Activated naive CD8-positive, alpha-beta T cell treated with anti-CD3 and anti-CD28 coated beads for 36 hours (primary cell): ENCODE measurements around the gene C13orf46. TPM values are rescaled to one million over a fixed set of nuclear protein-coding genes. Genes with fewer than 3 reads are reported as not detected.
"Not testable (repeated sequence)": the region's sequence is repeated elsewhere in the genome, so short reads cannot be mapped to it uniquely, and the experiment has no call there.

Experiments
- DNase-seq: peaks from one replicate; pipeline ENCODE4 v3.0.0; 2021
- H3K27ac Mint-ChIP-seq: one replicate; pipeline ENCODE4 v1.8.0; 2022; ENCODE audit warnings: mild to moderate bottlenecking, moderate library complexity, mixed read lengths
- H3K27me3 Mint-ChIP-seq: one replicate; pipeline ENCODE4 v1.8.0; 2022; ENCODE audit warnings: mild to moderate bottlenecking, mixed read lengths
- H3K36me3 Mint-ChIP-seq: one replicate; pipeline ENCODE4 v1.8.0; 2021; ENCODE audit warnings: mild to moderate bottlenecking, mixed read lengths
- H3K4me1 Mint-ChIP-seq: one replicate; pipeline ENCODE4 v1.8.0; 2021; ENCODE audit warnings: mixed read lengths
- H3K4me3 Mint-ChIP-seq: one replicate; pipeline ENCODE4 v1.8.0; 2022; ENCODE audit warnings: mild to moderate bottlenecking, moderate library complexity, mixed read lengths
- H3K9me3 Mint-ChIP-seq: one replicate; pipeline ENCODE4 v1.8.0; 2022; ENCODE audit warnings: mixed read lengths
- total RNA-seq, 2 experiments: library from RNA; stranded (reverse); gene quantifications; one replicate each; pipeline ENCODE4 v1.2.3, GENCODE V29; 2021

The C13orf46 gene
- under 1 TPM; 0.96 to 0.99 TPM for total RNA-seq

GRCh38 chr13:113973218-113974164, at the start of gene C13orf46:
TSS of gene C13orf46 (minus strand) at chr13:113974076. CDS start at chr13:113973997, 79 bp downstream.
- Mint-ChIP-seq H3K27me3 (no peaks in the 10 kb centered on the region), H3K4me3 (no peak within 1 kb of the TSS), H3K36me3 (peaks cover 6% of the 10 kb centered on the region), H3K27ac (no peak within 1 kb of the TSS), H3K4me1 (no peaks in the 10 kb centered on the region), H3K9me3 (no peaks in the 10 kb centered on the region)
- DNase-seq = no peak

GRCh38 chr13:114022876-114023275, 49.0 kb upstream of the C13orf46 start:
- Mint-ChIP-seq H3K27ac (no peak overlapping the region), H3K36me3 (peaks cover 10% of the 10 kb centered on the region), H3K4me1 (no peaks in the 10 kb centered on the region), H3K9me3 (no peaks in the 10 kb centered on the region), H3K27me3 (no peaks in the 10 kb centered on the region), H3K4me3 (no peak overlapping the region)
- DNase-seq = no peak

GRCh38 chr13:114022309-114022669, 48.4 kb upstream of the C13orf46 start:
- Mint-ChIP-seq H3K36me3 (peaks cover 10% of the 10 kb centered on the region), H3K4me1 (no peaks in the 10 kb centered on the region), H3K4me3 (no peak overlapping the region), H3K27ac (no peak overlapping the region), H3K27me3 (no peaks in the 10 kb centered on the region), H3K9me3 (no peaks in the 10 kb centered on the region)
- no peak for DNase-seq

- peaks cover 11% of the 10 kb centered on the region for H3K36me3 Mint-ChIP-seq
- H3K4me3 Mint-ChIP-seq = no peak overlapping the region
- H3K9me3 Mint-ChIP-seq = no peaks in the 10 kb centered on the region
- no peaks in the 10 kb centered on the region for H3K27me3 Mint-ChIP-seq
- H3K4me1 Mint-ChIP-seq = no peaks in the 10 kb centered on the region
- no peak overlapping the region for H3K27ac Mint-ChIP-seq
- DNase-seq = no peak
Observed at GRCh38 chr13:114021464-114022308, 47.8 kb upstream of the C13orf46 start.

GRCh38 chr13:114020750-114021463, 47.0 kb upstream of the C13orf46 start:
- Mint-ChIP-seq H3K36me3 (peaks cover 14% of the 10 kb centered on the region), H3K27me3 (no peaks in the 10 kb centered on the region), H3K4me3 (no peak overlapping the region), H3K4me1 (peaks cover 2% of the 10 kb centered on the region), H3K27ac (peak overlapping the region; percentile 20), H3K9me3 (no peaks in the 10 kb centered on the region)
- DNase-seq = no peak

- not testable (repeated sequence) for H3K9me3 Mint-ChIP-seq, H3K27me3 Mint-ChIP-seq, H3K4me1 Mint-ChIP-seq, H3K4me3 Mint-ChIP-seq, DNase-seq
- Mint-ChIP-seq H3K27ac (peak overlapping the region; percentile 20), H3K36me3 (peaks cover 15% of the 10 kb centered on the region)
Observed at GRCh38 chr13:114020134-114020533, 46.3 kb upstream of the C13orf46 start.

GRCh38 chr13:114019367-114019766, 45.5 kb upstream of the C13orf46 start:
- no peak overlapping the region for H3K4me3 Mint-ChIP-seq
- peak; percentile 49 for DNase-seq
- no peaks in the 10 kb centered on the region for H3K9me3 Mint-ChIP-seq
- H3K36me3 Mint-ChIP-seq = peaks cover 15% of the 10 kb centered on the region
- no peak overlapping the region for H3K27ac Mint-ChIP-seq
- peaks cover 4% of the 10 kb centered on the region for H3K4me1 Mint-ChIP-seq
- no peaks in the 10 kb centered on the region for H3K27me3 Mint-ChIP-seq

- Mint-ChIP-seq H3K27me3 (no peaks in the 10 kb centered on the region), H3K4me3 (no peak overlapping the region), H3K27ac (no peak overlapping the region), H3K4me1 (peaks cover 4% of the 10 kb centered on the region), H3K36me3 (peaks cover 15% of the 10 kb centered on the region), H3K9me3 (no peaks in the 10 kb centered on the region)
- DNase-seq = no peak
Observed at GRCh38 chr13:114018461-114019055, 44.7 kb upstream of the C13orf46 start.

GRCh38 chr13:114017966-114018365, 44.1 kb upstream of the C13orf46 start:
- no peak for DNase-seq
- Mint-ChIP-seq H3K27ac (peak overlapping the region; percentile 34), H3K9me3 (no peaks in the 10 kb centered on the region), H3K4me1 (peaks cover 4% of the 10 kb centered on the region), H3K36me3 (peaks cover 13% of the 10 kb centered on the region), H3K4me3 (no peak overlapping the region), H3K27me3 (no peaks in the 10 kb centered on the region)

GRCh38 chr13:114017028-114017630, 43.3 kb upstream of the C13orf46 start:
- peaks cover 4% of the 10 kb centered on the region for H3K4me1 Mint-ChIP-seq
- no peaks in the 10 kb centered on the region for H3K27me3 Mint-ChIP-seq
- no peaks in the 10 kb centered on the region for H3K9me3 Mint-ChIP-seq
- no peak overlapping the region for H3K4me3 Mint-ChIP-seq
- no peak for DNase-seq
- H3K36me3 Mint-ChIP-seq = peaks cover 13% of the 10 kb centered on the region
- peak overlapping the region; percentile 76 for H3K27ac Mint-ChIP-seq

- H3K36me3 Mint-ChIP-seq = peaks cover 13% of the 10 kb centered on the region
- H3K4me1 Mint-ChIP-seq = peaks cover 4% of the 10 kb centered on the region
- H3K9me3 Mint-ChIP-seq = no peaks in the 10 kb centered on the region
- H3K27me3 Mint-ChIP-seq = no peaks in the 10 kb centered on the region
- H3K27ac Mint-ChIP-seq = peak overlapping the region; percentile 76
- no peak overlapping the region for H3K4me3 Mint-ChIP-seq
- no peak for DNase-seq
Observed at GRCh38 chr13:114016321-114017027, 42.6 kb upstream of the C13orf46 start.

- H3K4me3 Mint-ChIP-seq = no peak overlapping the region
- no peaks in the 10 kb centered on the region for H3K9me3 Mint-ChIP-seq
- peak overlapping the region; percentile 76 for H3K27ac Mint-ChIP-seq
- no peaks in the 10 kb centered on the region for H3K27me3 Mint-ChIP-seq
- peaks cover 5% of the 10 kb centered on the region for H3K4me1 Mint-ChIP-seq
- peak; percentile 38 for DNase-seq
- peaks cover 13% of the 10 kb centered on the region for H3K36me3 Mint-ChIP-seq
Observed at GRCh38 chr13:114015969-114016295, 42.1 kb upstream of the C13orf46 start.

GRCh38 chr13:114015111-114015968, 41.5 kb upstream of the C13orf46 start:
- H3K4me3 Mint-ChIP-seq = no peak overlapping the region
- no peaks in the 10 kb centered on the region for H3K9me3 Mint-ChIP-seq
- H3K36me3 Mint-ChIP-seq = peaks cover 12% of the 10 kb centered on the region
- no peak for DNase-seq
- H3K4me1 Mint-ChIP-seq = peaks cover 8% of the 10 kb centered on the region
- H3K27ac Mint-ChIP-seq = peak overlapping the region; percentile 76
- no peaks in the 10 kb centered on the region for H3K27me3 Mint-ChIP-seq
